Stimulated activated CD4-positive, alpha-beta T cell treated with anti-CD3 and anti-CD28 coated beads, TNF-alpha, amount 100 ng/mL, for 48 hours (primary cell): ENCODE measurements around the gene ZMYND19.
"Not testable (repeated sequence)": the region's sequence is repeated elsewhere in the genome, so short reads cannot be mapped to it uniquely, and the experiment has no call there.

Source experiments
- DNase-seq, 3 donors: peaks; one replicate each; pipeline ENCODE4 v3.0.0-alpha.2; 2020; ENCODE audit warnings: low read depth in 3 of 3

ZMYND19 gene

GRCh38 chr9:137556069-137556838 is 34.1 kb downstream of the ZMYND19 start:
- DNase-seq, result no peak

GRCh38 chr9:137555179-137555578 is 35.1 kb downstream of the ZMYND19 start:
- no peak for DNase-seq

GRCh38 chr9:137554349-137554748 is 36.0 kb downstream of the ZMYND19 start:
- no peak for DNase-seq

DNA sequence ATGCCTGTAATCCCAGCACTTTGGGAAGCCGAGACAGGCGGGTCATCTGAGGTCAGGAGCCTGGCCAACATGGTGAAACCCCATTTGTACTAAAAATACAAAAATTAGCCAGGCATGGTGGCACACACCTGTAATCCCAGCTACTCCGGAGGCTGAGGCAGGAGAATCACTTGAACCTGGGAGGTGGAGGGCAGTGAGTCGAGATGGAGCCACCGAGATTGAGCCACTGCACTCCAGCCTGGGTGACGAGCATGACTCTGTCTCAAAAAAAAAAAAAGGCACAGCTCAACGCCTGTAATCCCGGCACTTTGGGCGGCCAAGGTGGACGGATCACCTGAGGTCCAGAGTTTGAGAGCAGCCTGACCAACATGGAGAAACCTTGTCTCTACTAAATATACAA is 36.7 kb downstream of the ZMYND19 start:
- not testable (repeated sequence) for DNase-seq

- DNase-seq, result no peak
Measured at GRCh38 chr9:137552022-137552768, 38.1 kb downstream of the ZMYND19 start.

- peak; percentile 78 to 80 (median 80) for DNase-seq
Measured at GRCh38 chr9:137551264-137552021, 38.9 kb downstream of the ZMYND19 start, which contains the start of gene MRPL41. TSS of gene MRPL41 (plus strand) at chr9:137551879. CDS start at chr9:137552082, 203 bp downstream.

DNA sequence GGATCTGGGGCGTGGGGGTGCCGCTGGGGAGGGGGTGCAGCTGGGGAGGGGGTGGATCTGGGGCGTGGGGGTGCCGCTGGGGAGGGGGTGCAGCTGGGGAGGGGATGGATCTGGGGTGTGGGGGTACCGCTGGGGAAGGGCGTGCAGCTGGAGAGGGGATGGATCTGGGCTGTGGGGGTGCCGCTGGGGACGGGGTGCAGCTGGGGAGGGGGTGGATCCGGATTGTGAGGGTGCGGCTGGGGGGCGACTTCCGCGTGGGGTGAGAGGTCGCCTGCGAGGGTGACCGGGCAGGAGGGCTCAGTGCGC is 39.4 kb downstream of the ZMYND19 start:
- DNase-seq, result not testable (repeated sequence)

DNA sequence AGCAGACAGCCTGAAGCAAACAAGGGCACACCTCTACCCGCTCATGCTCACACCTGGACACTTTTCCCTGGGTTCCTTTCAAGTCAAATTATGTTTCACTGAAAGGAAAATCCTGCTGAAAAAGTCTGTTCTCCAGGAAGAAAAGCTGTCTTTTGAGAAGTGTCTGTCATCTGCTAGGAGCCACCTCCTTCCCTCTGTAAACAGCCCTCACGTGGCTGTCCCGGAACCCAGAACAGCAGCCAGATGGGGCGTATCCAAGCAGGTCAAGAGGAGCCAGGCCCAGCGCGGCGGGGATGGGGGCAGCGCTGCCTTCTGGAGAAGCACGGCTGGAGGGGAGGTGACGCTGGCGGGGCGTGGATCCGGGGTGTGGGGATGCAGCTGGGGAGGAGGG is 40.1 kb downstream of the ZMYND19 start, which contains the start of gene PNPLA7:
Gene PNPLA7, minus strand, starts transcription at position 172 of the 391 bp plus-strand sequence. CDS start 205 bp downstream, outside the sequence.
- DNase-seq, result no peak

GRCh38 chr9:137547687-137548543 is 42.4 kb downstream of the ZMYND19 start:
- DNase-seq, result no peak

DNA sequence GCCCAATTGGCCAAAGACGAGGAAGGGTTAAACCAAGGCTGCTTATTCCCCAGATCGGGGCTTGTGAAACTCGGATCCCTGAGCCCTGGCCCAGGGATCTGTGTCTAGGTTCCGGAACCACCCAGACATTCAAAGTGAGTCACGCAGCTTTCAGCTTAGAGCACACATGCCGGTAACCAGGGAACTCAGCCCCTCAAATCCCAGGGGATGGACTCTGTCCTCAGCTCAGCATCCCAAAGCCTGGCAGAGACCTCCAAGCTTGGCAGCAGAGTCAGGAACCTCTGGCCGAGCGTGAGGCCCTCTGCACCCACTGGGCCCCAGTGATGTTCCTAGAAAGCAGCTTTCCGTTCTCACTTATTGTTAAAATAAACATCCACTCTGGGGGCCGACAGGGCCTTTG is 45.2 kb downstream of the ZMYND19 start:
- no peak for DNase-seq

DNA sequence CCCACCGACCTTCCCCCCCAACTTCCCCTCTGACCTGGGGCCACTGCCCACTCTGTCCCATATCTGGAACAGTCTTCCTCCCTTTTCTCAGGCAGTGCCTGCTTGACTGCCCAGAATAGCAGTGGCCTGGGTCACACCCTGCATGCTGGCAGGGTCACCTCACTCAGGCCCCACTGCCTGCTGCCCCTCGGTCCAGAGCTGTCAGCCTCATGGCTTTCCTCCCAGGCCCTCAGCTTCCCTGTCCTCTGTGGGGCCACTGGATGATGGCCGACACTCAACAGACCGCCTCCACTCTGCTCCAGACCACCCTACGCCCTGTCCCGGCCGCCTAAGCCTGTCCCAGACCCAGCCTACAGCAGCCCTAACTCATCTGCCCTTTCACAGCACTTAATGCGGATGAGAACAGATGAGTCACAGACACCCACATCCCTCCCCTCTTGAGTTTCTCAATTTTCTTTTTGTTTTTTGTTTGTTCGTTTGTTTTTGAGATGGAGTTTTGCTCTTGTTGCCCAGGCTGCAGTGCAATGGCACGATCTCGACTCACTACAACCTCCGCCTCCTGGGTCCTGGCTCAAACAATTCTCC is 46.0 kb downstream of the ZMYND19 start:
- no peak for DNase-seq

- DNase-seq, result no peak
Measured at GRCh38 chr9:137543237-137543963, 46.9 kb downstream of the ZMYND19 start.

DNA sequence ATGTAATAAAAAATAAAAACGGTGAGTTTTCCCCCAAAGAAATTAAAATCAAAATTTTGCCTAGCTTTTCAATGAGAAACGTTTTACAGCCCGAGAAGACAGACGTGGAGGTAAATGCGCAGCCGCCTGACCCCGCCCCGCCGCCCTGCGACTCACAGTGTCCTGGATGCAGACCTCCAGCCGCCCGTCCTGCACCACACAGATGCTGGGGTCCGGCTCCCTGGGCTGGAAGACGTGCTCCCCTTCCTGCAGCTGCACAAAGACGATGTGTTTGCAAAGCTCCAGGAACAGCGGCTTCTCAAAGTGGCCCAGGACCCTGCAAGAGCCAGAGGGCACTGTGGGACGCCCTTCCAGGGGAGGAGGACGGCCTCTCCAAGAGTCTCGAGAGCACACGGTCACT is 47.8 kb downstream of the ZMYND19 start:
- no peak for DNase-seq

- no peak for DNase-seq
Measured at GRCh38 chr9:137540536-137540935, 49.8 kb downstream of the ZMYND19 start.

DNA sequence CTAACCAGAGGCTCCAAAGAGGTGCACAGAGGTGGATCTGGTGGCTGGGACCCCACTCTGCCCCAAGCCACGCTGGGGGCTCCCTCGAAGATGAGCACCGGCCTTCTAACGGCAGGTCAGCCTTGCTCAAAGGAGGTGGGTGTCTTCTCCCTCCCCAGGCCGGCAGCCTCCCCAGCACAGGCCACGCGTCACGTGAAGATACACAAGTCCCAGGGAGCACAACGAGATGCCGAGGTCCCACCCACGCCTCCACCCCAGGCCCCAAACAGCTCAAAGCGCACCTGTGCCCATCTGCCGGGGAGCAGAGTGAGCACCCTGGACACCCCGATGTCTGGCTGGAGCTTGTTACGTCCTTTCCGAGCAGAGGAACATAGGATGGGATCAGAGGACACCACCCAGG is 52.3 kb downstream of the ZMYND19 start:
- DNase-seq, result no peak

GRCh38 chr9:137536594-137537131 is 53.6 kb downstream of the ZMYND19 start:
- not testable (repeated sequence) for DNase-seq

- no peak for DNase-seq
Measured at GRCh38 chr9:137535120-137535428, 55.2 kb downstream of the ZMYND19 start.

- DNase-seq, result no peak
Measured at GRCh38 chr9:137534256-137535119, 55.8 kb downstream of the ZMYND19 start.

GRCh38 chr9:137532891-137533468 is 57.3 kb downstream of the ZMYND19 start:
- not testable (repeated sequence) for DNase-seq
